Measurements from ENCODE around the gene ATP11B.

- TF ChIP-seq POLR2A (IDR thresholded peaks at IDR 0.05; ENCODE audit: low read depth, low read length) (no peak), POLR2AphosphoS5 (IDR thresholded peaks at IDR 0.05; ENCODE audit: low read depth, low read length) (no peak), TAF1 (IDR thresholded peaks at IDR 0.05; ENCODE audit: low read depth, low read length) (no peak)
Observed at GRCh38 chr3:182816181-182816580, 22.9 kb downstream of the ATP11B start.

All from GM12891 (cell line).